HEK293T (cell line): ENCODE data around the gene USP32.

Experiments
- CTCF ChIA-PET: fragments of 350-600 bp; formaldehyde crosslinking; extraction: SDS; loops from one replicate; lab custom pipeline; 2021; ENCODE audit warnings: antibody characterized with exemption, inconsistent platforms; lab: Yijun Ruan, JAX
- POLR2A ChIA-PET: fragments of 350-600 bp; formaldehyde crosslinking; extraction: SDS; loops from one replicate; lab custom pipeline; 2020; ENCODE audit warnings: antibody characterized with exemption, inconsistent platforms; lab: Yijun Ruan, JAX
- DNase-seq: peaks from one replicate; pipeline ENCODE4 v3.0.0; 2012; ENCODE audit warnings: mixed read lengths; ENCODE audit errors: extremely low spot score
- ARNT ChIP-seq: fragments of 450-650 bp; IDR thresholded peaks from 2 replicates; pipeline ENCODE4 v1.6.1; 2017; ENCODE audit warnings: mild to moderate bottlenecking
- BHLHE40 ChIP-seq: fragments of 450-650 bp; IDR thresholded peaks from 2 replicates; pipeline ENCODE4 v1.6.1; 2016; ENCODE audit warnings: mild to moderate bottlenecking, moderate library complexity, borderline replicate concordance
- CTBP1 ChIP-seq: fragments of 450-650 bp; IDR thresholded peaks from 2 replicates; pipeline ENCODE4 v1.6.1; 2016; ENCODE audit warnings: borderline replicate concordance
- ELF4 ChIP-seq: fragments of 450-650 bp; IDR thresholded peaks from 2 replicates; pipeline ENCODE4 v1.6.1; 2017; ENCODE audit warnings: antibody characterized with exemption
- FOXA1 ChIP-seq: fragments of 450-650 bp; IDR thresholded peaks from 2 replicates; pipeline ENCODE4 v1.6.1; 2016; ENCODE audit warnings: mild to moderate bottlenecking
- FOXK2 ChIP-seq: fragments of 450-650 bp; IDR thresholded peaks from 2 replicates; pipeline ENCODE4 v1.6.1; 2016; ENCODE audit warnings: mild to moderate bottlenecking
- FOXM1 ChIP-seq: fragments of 450-650 bp; IDR thresholded peaks from 2 replicates; pipeline ENCODE4 v1.6.1; 2017; ENCODE audit warnings: mild to moderate bottlenecking, borderline replicate concordance
- HDGF ChIP-seq: fragments of 450-650 bp; IDR thresholded peaks from 2 replicates; pipeline ENCODE4 v1.6.1; 2017; ENCODE audit warnings: antibody characterized with exemption, borderline replicate concordance
- L3MBTL2 ChIP-seq: fragments of 450-650 bp; conservative IDR thresholded peaks from 2 replicates; pipeline ENCODE4 v1.6.1; 2016; ENCODE audit warnings: mild to moderate bottlenecking
- LEF1 ChIP-seq: fragments of 450-650 bp; IDR thresholded peaks from 2 replicates; pipeline ENCODE4 v1.6.1; 2017; ENCODE audit warnings: mild to moderate bottlenecking, borderline replicate concordance
- NFRKB ChIP-seq: fragments of 450-650 bp; IDR thresholded peaks from 2 replicates; pipeline ENCODE4 v1.6.1; 2016; ENCODE audit warnings: mild to moderate bottlenecking, moderate library complexity
- SP1 ChIP-seq: fragments of 450-650 bp; IDR thresholded peaks from 2 replicates; pipeline ENCODE4 v1.6.1; 2017
- SUZ12 ChIP-seq: fragments of 450-650 bp; IDR thresholded peaks from 2 replicates; pipeline ENCODE4 v1.6.1; 2016; ENCODE audit warnings: mild to moderate bottlenecking
- TARDBP ChIP-seq: fragments of 450-650 bp; IDR thresholded peaks from 2 replicates; pipeline ENCODE4 v1.6.1; 2016
- ZNF384 ChIP-seq: fragments of 450-650 bp; IDR thresholded peaks from 2 replicates; pipeline ENCODE4 v1.6.1; 2016
- TF ChIP-seq, protein P1 (sequence below): fragments of 450-650 bp; IDR thresholded peaks from 2 replicates; pipeline ENCODE4 v1.6.1; 2016

The USP32 gene

GRCh38 chr17:60284709-60285108 lies 107.2 kb downstream of the USP32 start:
- ChIA-PET CTCF (interaction anchor here (0.9 kb wide), 1 partner anchor 12 kb away, joined by 3 read pairs; no protein-coding TSS in a partner anchor), POLR2A (no interaction called here)
- no peak for DNase-seq
- TF ChIP-seq SUZ12: no peak
- TF ChIP-seq HDGF: no peak
- TF ChIP-seq LEF1: no peak
- TF ChIP-seq ARNT: no peak
- no peak for TF ChIP-seq BHLHE40
- TF ChIP-seq ZNF384: no peak
- no peak for TF ChIP-seq FOXM1
- no peak for TF ChIP-seq CTBP1
- TF ChIP-seq FOXA1: no peak
- TF ChIP-seq, protein P1, sequence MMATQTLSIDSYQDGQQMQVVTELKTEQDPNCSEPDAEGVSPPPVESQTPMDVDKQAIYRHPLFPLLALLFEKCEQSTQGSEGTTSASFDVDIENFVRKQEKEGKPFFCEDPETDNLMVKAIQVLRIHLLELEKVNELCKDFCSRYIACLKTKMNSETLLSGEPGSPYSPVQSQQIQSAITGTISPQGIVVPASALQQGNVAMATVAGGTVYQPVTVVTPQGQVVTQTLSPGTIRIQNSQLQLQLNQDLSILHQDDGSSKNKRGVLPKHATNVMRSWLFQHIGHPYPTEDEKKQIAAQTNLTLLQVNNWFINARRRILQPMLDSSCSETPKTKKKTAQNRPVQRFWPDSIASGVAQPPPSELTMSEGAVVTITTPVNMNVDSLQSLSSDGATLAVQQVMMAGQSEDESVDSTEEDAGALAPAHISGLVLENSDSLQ: no peak
- TF ChIP-seq FOXK2: no peak
- TF ChIP-seq L3MBTL2: no peak

GRCh38 chr17:60283816-60284215 lies 108.1 kb downstream of the USP32 start:
- no peak for TF ChIP-seq ARNT
- no peak for TF ChIP-seq LEF1
- TF ChIP-seq ZNF384: no peak
- TF ChIP-seq, protein P1: no peak
- no peak for TF ChIP-seq BHLHE40
- no peak for TF ChIP-seq SP1
- no peak for TF ChIP-seq SUZ12
- no peak for TF ChIP-seq FOXA1
- no peak for TF ChIP-seq NFRKB
- TF ChIP-seq ELF4: no peak
- no peak for TF ChIP-seq L3MBTL2
- TF ChIP-seq HDGF: no peak
- DNase-seq: no peak
- ChIA-PET CTCF (no interaction called here), POLR2A (no interaction called here)

DNA sequence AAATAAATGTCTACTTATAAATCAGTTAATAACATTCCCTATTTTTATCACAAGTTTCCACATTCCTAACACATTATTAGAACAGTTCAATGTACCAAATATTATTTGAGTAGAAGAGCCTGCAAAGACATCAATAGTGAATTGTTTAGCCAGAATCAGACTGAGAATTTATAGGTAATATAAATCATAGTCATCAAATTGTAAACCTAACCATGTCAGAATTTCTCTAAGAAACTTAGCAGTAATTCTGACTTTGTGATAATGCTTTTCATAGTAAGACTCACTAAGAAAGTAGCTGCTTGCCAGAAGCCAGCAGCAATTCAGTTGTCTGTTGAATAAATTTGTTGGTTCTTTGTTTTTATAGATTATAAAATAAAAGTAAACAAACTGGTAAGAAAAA lies 111.3 kb downstream of the USP32 start:
- TF ChIP-seq SUZ12 (no peak), LEF1 (no peak)
- TF ChIP-seq, protein P1: peak; percentile 51; the same call in 1 of the 2 replicates
- CTCF ChIA-PET: no interaction called here
- POLR2A ChIA-PET: no interaction called here
- no peak for DNase-seq

DNA sequence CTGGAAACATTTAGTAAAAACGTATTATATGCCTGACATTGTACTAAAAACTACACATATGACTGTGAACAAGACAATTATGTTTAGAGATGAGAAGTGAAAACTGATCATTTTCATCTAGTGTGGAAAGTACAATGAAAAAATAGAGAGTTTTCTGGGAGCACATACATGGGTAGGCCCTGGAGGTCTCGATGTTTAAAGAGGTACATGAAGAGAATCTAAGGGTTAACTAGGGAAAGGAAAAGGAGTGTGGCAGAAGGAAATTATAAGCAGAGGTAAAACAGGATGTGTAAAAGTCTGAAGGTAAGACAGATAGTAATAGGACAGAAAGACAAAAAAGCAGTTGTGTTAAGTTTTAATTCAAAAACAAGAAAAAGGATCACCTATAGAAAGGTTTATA lies 113.7 kb downstream of the USP32 start:
- TF ChIP-seq LEF1 (no peak), HDGF (no peak)
- CTCF ChIA-PET: no interaction called here
- POLR2A ChIA-PET: no interaction called here
- no peak for DNase-seq

- TF ChIP-seq FOXK2: no peak
- ChIA-PET POLR2A (no interaction called here), CTCF (no interaction called here)
- DNase-seq: no peak
Observed at GRCh38 chr17:60277258-60277657, 114.7 kb downstream of the USP32 start.

- TF ChIP-seq TARDBP (no peak), ELF4 (no peak), BHLHE40 (no peak), LEF1 (no peak), L3MBTL2 (no peak), NFRKB (no peak), FOXK2 (no peak), ZNF384 (no peak), FOXM1 (no peak)
- TF ChIP-seq, protein P1: no peak
- POLR2A ChIA-PET: no interaction called here
- DNase-seq: no peak
- CTCF ChIA-PET: no interaction called here
Observed at GRCh38 chr17:60269417-60269816, 122.5 kb downstream of the USP32 start.

DNA sequence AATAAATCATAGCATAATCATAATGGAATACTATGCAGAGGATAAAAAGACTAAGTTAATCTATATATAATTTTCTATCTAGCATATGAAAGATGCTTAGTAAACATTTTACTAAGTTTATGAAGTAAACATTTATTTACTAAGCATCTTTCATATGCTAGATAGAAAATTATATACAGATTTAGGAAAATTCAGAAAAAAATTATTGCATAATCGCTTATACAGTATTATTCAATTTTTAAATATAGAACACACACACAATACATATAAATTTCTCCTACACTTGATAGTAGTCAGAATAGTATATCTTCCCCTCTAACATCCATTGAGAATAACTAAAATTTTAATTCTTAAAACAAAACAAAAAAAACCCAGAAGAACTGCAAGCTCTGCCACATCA lies 131.4 kb downstream of the USP32 start:
- ChIA-PET POLR2A (no interaction called here), CTCF (no interaction called here)
- TF ChIP-seq BHLHE40 (no peak), FOXA1 (no peak), CTBP1 (no peak), SP1 (no peak), LEF1 (no peak), NFRKB (no peak), ARNT (no peak), TARDBP (no peak), FOXK2 (no peak)
- TF ChIP-seq, protein P1: no peak
- DNase-seq: no peak
